GM18858 (cell line): ENCODE data around the gene LRP1-AS.

Experiments used
- ATAC-seq: cut with Tn5 transposase; IDR thresholded peaks from one replicate; pipeline ENCODE4 v1.9.1; 2021; ENCODE audit not compliant: unreplicated experiment

The LRP1-AS gene

DNA sequence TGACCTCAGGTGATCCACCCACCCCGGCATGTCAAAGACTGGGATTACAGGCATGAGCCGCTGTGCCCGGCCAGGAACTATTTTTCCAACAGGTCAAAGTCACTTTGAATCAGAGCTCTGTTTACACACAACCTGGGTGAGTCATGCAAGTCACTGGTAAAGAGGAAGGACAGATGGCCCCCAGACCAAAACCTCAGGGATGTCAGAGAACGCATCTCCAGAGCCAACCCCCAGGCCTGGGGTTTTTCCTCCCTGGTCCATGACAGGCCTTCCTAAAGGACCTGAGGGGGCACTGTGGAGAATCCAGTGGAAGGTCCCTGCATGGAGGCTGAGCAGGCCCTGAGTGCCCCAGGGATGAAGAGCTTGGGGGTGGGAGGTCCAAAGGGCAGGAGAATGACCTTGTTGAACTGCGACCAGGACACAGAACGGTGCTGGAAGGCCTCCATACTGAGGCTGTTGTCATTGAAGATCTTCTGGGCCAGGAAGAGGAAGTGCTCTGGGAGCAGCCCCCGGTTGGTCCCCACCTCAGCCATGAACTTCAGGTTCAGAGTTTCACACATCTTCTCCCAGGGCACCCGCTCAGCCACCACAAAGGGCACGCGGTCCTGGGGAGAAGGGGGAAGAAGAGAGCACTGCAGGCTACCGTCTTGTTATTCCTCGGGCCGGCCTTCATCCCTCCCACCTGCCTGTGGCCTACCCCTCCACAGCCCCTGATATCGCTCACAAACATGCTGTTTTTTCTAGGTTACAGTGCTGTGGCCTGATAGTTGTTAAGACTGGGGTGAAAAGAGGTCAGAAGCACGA is 45.3 kb downstream of the LRP1-AS start:
- ATAC-seq: no peak

GRCh38 chr12:57099766-57100165 is 47.7 kb downstream of the LRP1-AS start:
- no peak for ATAC-seq

DNA sequence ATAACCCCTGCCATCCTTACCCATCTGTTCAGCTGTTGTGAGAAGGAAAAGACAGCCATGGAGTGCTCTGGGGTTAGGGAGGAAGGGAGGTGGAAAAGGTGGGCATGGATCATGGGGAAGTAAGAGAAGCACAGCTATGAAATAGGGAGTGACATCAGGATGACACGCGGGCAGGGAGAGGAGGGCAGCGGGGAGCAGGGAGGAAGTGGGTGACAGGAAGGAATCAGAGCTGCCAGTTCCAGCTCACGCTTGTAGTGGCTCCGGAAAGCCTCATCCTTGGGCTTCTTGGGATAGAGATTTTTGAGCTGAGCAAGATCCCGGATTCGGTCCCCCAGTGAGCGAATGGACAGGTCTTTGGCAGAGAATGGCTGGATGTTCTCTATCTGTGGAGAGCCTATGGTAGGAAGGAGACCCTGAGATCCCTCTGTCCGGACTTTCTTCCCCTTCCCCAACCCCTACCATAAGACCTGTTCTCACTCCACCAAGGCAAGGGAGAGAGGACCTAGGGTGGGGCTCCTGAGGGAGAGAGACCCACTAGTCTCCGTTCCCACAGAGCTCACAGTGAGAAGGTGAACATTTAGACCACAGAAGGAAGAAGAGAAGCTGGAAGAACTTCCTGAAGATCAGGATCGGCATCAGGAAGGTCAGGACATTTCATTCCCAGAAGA is 48.2 kb downstream of the LRP1-AS start:
- no peak for ATAC-seq

DNA sequence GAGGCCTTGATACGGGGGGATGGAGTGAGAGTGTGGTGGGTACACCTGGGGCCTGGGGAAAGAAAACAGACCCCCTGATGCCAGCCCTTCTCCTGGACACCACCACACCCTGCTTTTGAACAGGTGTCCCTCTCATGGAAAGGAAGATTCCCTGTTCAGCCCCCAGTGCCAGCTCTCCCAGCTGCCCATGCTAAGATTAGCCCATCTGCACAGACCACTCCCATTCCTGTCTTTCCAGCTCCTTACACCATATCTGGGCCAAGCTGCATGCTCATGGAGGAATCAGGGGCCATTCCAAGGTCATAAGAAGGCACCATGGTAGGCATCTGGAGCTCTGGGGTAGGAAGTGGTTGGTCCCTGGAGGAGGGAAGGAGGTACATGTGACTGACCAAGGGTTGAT is 48.9 kb downstream of the LRP1-AS start:
- ATAC-seq: no peak

- no peak for ATAC-seq
These were observed 49.9 kb downstream of the LRP1-AS start for GRCh38 chr12:57097554-57097835.

- no peak for ATAC-seq
These were observed 50.5 kb downstream of the LRP1-AS start for GRCh38 chr12:57096748-57097553.

GRCh38 chr12:57096099-57096572 is 51.3 kb downstream of the LRP1-AS start:
- ATAC-seq: no peak

GRCh38 chr12:57095440-57095839 is 52.0 kb downstream of the LRP1-AS start:
- ATAC-seq: no peak
